Fibroblast of the aortic adventitia (primary cell): ENCODE results near the gene ABCD1. TPM values are rescaled to one million over a fixed set of nuclear protein-coding genes. Genes with fewer than 3 reads are reported as not detected.
"Not testable (repeated sequence)": the region's sequence is repeated elsewhere in the genome, so short reads cannot be mapped to it uniquely, and the experiment has no call there.

Experiments
- DNase-seq: peaks from one replicate; pipeline ENCODE4 v3.0.0-alpha.2; 2010; ENCODE audit warnings: low read depth
- H3K4me3 ChIP-seq: 2 replicates; pipeline ENCODE4 v1.5.1; 2011; ENCODE audit warnings: low read depth, mild to moderate bottlenecking, control low read depth, low read length, moderate library complexity
- CTCF ChIP-seq: IDR thresholded peaks from 2 replicates; pipeline ENCODE4 v1.5.1; 2011; ENCODE audit warnings: mild to moderate bottlenecking, low read length, control low read depth, inconsistent platforms; ENCODE audit not compliant: insufficient read depth
- total RNA-seq: library from RNA; depleted of rRNA; stranded (reverse); fragments of >200 nt; gene quantifications from 2 replicates; pipeline ENCODE4 v1.2.3, GENCODE V29; 2012; ENCODE audit warnings: low replicate concordance

The ABCD1 gene
- total RNA-seq, 1 donor: 15.5 TPM

DNA sequence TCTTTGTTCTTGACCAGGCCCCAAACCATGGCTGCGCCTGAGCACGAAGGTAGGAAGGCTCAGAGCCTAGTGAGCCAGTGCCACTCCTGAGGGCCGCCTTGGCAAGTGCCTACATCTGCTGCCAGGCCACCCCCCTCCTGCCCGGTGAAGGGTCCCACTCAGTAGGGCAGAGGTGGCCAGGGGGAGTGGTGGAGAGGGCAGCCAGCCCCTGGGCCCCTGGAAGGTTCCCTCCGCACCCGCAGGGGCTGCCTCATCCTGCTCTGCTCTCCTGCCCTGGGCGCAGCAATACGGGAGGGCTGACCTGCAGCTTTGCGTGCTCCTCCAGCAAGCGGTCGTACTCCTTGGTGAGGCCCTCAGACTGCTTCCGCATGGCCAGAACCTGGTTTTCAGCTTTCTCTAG lies 22.9 kb upstream of the ABCD1 start:
- TF ChIP-seq CTCF: no peak
- no peak for DNase-seq
- no peak overlapping the region for H3K4me3 ChIP-seq

- no peak for DNase-seq
- no peak for TF ChIP-seq CTCF
- no peak overlapping the region for H3K4me3 ChIP-seq
Measured at GRCh38 chrX:153702336-153703035, 22.2 kb upstream of the ABCD1 start.

GRCh38 chrX:153703036-153703370 lies 21.7 kb upstream of the ABCD1 start:
- TF ChIP-seq CTCF: no peak
- peak; percentile 70 for DNase-seq
- H3K4me3 ChIP-seq: no peak overlapping the region

DNA sequence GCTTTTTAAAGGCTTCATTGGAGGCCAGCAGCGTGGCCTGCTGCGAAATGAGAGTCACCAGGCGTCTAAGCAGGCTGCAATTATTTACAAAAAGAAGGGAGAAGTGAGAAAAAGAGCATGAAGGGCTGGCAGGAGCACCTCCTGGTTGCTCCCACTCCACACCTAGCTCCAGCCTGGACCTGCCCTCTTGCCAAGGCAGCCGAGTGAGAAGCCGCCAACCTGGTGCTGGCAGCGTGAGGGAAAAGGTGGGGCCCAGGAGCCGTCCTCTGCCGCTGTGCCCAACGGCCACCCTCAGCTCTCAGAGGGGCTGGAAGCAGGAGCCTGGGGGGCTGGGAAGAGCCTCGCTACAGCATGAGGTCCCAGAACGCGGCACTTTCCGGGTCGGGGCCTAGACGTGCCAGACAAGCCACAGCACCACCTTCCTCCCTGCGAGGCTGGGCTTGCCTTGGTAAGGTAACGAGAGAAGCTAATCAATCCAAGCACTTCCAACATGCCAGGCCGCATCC lies 20.6 kb upstream of the ABCD1 start:
- no peak overlapping the region for H3K4me3 ChIP-seq
- DNase-seq: no peak
- TF ChIP-seq CTCF: no peak

DNA sequence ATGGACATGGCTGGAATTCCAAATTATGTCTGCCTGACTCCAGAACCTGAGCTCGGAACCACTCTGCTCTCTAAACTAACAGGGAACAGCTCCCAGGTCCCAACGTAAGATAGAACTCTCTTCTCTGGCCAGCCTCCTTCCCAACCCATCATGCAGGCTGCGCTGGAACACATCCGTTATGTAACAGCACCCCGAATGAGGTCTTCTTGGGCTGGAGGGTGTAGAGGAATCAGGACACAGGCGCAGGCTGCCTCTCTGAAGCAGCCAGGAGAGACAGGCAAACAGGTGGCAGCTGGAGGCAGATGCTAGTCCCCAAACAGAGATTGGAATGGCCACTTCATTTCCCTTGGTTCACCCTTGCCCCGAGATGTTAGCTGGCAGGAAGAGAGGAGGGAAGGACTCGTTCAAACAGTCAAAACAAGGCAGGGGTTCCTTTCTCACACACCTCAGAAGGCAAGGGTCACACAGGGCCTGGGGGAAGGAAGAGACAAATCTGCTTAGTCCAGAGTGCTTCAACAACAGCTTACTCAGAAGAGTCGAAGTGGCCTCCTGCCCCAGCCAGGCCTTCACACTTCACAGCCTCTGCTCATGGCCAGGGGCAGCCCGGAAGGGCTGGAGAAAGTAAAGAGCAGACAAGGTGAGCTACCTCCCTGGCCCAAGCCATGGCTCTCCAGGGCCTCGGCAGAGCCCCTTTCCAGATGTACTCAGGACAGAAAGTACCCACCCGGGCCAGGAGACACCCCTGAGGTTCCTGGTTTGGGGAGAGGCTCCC lies 19.8 kb upstream of the ABCD1 start:
- H3K4me3 ChIP-seq, DNase-seq: not testable (repeated sequence)

DNA sequence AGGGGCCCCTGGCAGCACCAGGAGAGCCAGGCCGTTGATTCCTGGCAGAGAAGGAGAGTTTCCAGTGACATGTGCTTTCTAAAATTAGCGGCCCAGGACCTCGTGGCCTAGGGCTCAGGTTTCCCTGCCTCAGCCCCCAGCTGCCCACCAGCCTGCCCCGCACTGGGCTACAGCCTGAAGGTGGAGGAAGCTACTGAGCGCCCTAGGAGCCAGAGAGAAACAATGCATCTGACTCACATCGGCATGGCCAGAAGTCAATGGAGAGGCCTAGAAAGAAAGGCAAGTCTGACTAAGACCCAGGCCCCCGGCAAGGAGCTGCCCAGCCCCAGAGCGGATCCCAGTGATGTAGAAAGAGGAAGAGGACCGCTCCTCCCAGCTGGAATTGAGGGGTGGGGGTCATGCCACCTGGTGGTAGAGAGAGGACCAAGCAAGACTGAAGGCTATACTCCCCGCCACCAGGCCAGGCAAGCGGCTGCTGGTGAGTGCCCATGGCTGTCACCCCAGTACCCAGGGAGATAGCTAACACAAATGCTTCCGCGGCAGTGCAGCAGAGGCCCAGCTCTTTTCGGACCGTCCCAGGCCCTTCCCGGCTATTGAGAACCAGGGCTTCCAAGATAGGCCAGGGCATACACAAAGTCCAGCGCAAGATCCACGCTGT lies 19.1 kb upstream of the ABCD1 start:
- DNase-seq, H3K4me3 ChIP-seq: not testable (repeated sequence)

- no peak for TF ChIP-seq CTCF
Measured at GRCh38 chrX:153706799-153707198, 17.9 kb upstream of the ABCD1 start.

More at GRCh38 chrX:153706799-153707198, 17.9 kb upstream of the ABCD1 start:
- no peak for DNase-seq
- H3K4me3 ChIP-seq: no peak overlapping the region
